K562 (cell line): ENCODE measurements around the gene UQCRH.

ENCODE experiments used
- CTCF ChIP-seq, 3 experiments: IDR thresholded peaks in 2 of 3; conservative IDR thresholded peaks in 1 of 3; 2 replicates each; pipeline ENCODE4 v1.5.1; 2011 to 2012; ENCODE audit warnings: low read length in 3 of 3, mild to moderate bottlenecking in 3 of 3, control low read depth in 2 of 3, improper control_type of control experiment in 1 of 3, inconsistent platforms in 1 of 3, low read depth in 1 of 3, mixed read lengths in 1 of 3, moderate library complexity in 1 of 3; ENCODE audit not compliant: insufficient read depth in 2 of 3
- E2F5 ChIP-seq: sonication (generic); formaldehyde crosslinking; IDR thresholded peaks from 2 replicates; pipeline ENCODE4 v1.8.0; 2022; ENCODE audit warnings: mild to moderate bottlenecking, missing genetic modification reagents
- GABPA ChIP-seq: fragments of 200-800 bp; sonication (Bioruptor generic); conservative IDR thresholded peaks from 2 replicates; pipeline ENCODE4 v1.6.1; 2016; ENCODE audit warnings: low read depth, missing genetic modification characterization, missing compliant biosample characterization
- HDAC6 ChIP-seq: IDR thresholded peaks from 2 replicates; pipeline ENCODE4 v1.6.1; 2012; ENCODE audit warnings: low read depth, mild to moderate bottlenecking, control low read depth, inconsistent platforms, low read length, moderate library complexity
- HNRNPH1 ChIP-seq: fragments of 200-400 bp; formaldehyde crosslinking; optimal IDR thresholded peaks from 2 replicates; pipeline ENCODE3; 2017; ENCODE audit warnings: low read depth, mild to moderate bottlenecking, low read length, moderate library complexity
- HNRNPK ChIP-seq: fragments of 200-400 bp; formaldehyde crosslinking; IDR thresholded peaks from one replicate; pipeline ENCODE4 v1.6.1; 2018; ENCODE audit warnings: mild to moderate bottlenecking, low read depth, low read length; ENCODE audit not compliant: poor library complexity, severe bottlenecking
- L3MBTL2 ChIP-seq: fragments of 450-650 bp; IDR thresholded peaks from 2 replicates; pipeline ENCODE4 v1.6.1; 2016; ENCODE audit warnings: mild to moderate bottlenecking, moderate library complexity
- ZBTB11 ChIP-seq, 3 experiments: fragments of 200-800 bp in 1 of 3; fragments of 250-450 bp in 1 of 3; fragments of 450-650 bp in 1 of 3; sonication (Bioruptor Pico) in 1 of 3; sonication (Bioruptor generic) in 1 of 3; formaldehyde crosslinking in 1 of 3; IDR thresholded peaks; 2 replicates each; pipeline versions ENCODE4 v1.6.1 to v1.8.0; 2016 to 2022; ENCODE audit warnings: mild to moderate bottlenecking in 2 of 3, missing genetic modification characterization in 2 of 3, missing compliant biosample characterization in 1 of 3, moderate library complexity in 1 of 3
- ZBTB40 ChIP-seq, 2 experiments: fragments of 450-650 bp in 1 of 2; sonication (generic) in 1 of 2; formaldehyde crosslinking in 1 of 2; IDR thresholded peaks; 2 replicates each; pipeline versions ENCODE4 v1.7.1 to v1.9.0; 2016 to 2022; ENCODE audit warnings: inconsistent platforms in 1 of 2, mild to moderate bottlenecking in 1 of 2, missing genetic modification reagents in 1 of 2
- ZNF124 ChIP-seq: sonication (generic); formaldehyde crosslinking; IDR thresholded peaks from 2 replicates; pipeline ENCODE4 v1.8.1; 2022; ENCODE audit warnings: missing genetic modification reagents
- ZNF589 ChIP-seq: fragments of 200-800 bp; sonication (Bioruptor generic); IDR thresholded peaks from 2 replicates; pipeline ENCODE4 v1.6.1; 2016; ENCODE audit warnings: low read depth, missing genetic modification characterization, missing compliant biosample characterization

GRCh38 chr1:46301808-46302640, 1.5 kb upstream of the UQCRH start:
- TF ChIP-seq HDAC6, result no peak
- TF ChIP-seq HNRNPH1, result no peak
- peak; percentile 59; the same call in 1 of the 2 replicates for TF ChIP-seq ZNF124
- TF ChIP-seq E2F5 (CRISPR knock-in tag), result no peak
- TF ChIP-seq ZBTB40 (IDR thresholded peaks at IDR 0.05), result no peak
- TF ChIP-seq ZBTB40 (CRISPR knock-in tag; IDR thresholded peaks at IDR 0.05), result no peak
- TF ChIP-seq ZNF589, result no peak
- 0 out of 6 replicates have a peak, but pooled peaks of 1 of the 3 experiments have one; percentile 64 for TF ChIP-seq ZBTB11 (CRISPR knock-in tag; IDR thresholded peaks at IDR 0.05)
- peak; percentile 36 to 79 (median 58); a peak in 4 of 6 replicates for TF ChIP-seq CTCF (IDR thresholded peaks at IDR 0.05 in 2 of 3, conservative IDR thresholded peaks at IDR 0.05 in 1 of 3; ENCODE audit: insufficient read depth in 2 of 3, low read depth in 1 of 3, low read length in 3 of 3)
- peak; percentile 83 for TF ChIP-seq L3MBTL2
- TF ChIP-seq GABPA, result no peak
- TF ChIP-seq HNRNPK, result no peak
